ENCODE data around the gene ADA. TPM values are rescaled to one million over a fixed set of nuclear protein-coding genes. Genes with fewer than 3 reads are reported as not detected.
A peak's percentile ranks its signal among the peaks of the same experiment; 100 is the strongest.
"Not testable (repeated sequence)": the region's sequence is repeated elsewhere in the genome, so short reads cannot be mapped to it uniquely, and the experiment has no call there.

ADA gene
- total RNA-seq, 1 donor from 2014 or later: 72.3 TPM

DNA sequence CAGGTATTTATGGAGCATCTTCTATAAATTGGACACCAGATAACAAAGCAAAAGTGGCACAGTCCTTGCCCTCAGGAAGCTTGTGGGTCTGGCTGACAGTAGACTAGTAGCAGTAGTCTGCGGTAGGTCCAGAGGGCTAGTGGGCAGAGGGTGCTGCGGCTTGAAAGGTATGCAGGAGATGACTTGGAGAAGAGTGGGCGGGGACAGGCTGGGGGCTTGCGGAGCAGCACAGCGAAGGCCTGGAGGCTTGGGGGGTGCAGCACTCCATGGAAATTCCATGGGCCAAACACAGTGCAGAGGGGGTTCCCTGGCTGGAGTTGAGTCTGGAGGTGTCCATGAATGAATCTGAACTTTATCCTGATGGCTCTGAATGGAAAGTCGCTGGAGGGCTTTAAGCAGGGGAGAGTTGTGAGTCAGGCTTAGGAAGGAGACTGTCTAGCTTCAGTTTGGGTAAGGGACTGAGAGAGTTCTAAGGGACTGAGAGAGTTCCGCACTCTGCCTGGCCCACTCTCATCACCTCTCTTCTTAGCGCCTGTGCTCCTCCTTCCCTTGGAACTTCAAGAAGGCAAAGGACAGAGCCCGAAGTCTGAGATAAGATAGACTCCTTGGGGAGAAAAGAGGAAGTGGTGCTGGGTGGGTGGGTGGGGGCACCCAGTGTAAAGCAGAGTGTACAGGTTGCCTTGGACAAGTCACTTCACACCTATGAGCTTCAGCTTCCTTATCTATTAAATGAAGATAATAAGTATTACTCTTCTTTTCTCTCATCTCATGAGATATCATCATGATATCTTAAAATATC is 60.3 kb downstream of the ADA start:
- CTCF ChIA-PET: interaction anchor here (0.8 to 3.7 kb wide), 3 partner anchors 13 to 18 kb away, joined by 3 to 26 read pairs (median 21); no protein-coding TSS in a partner anchor
- Mint-ChIP-seq H3K27me3 (no peaks in the 10 kb centered on the region), H3K27ac (peak overlapping the region; percentile 89), H3K9me3 (no peaks in the 10 kb centered on the region), H3K36me3 (ENCODE audit: low read depth) (peaks cover 79% of the 10 kb centered on the region), H3K4me3 (peak overlapping the region; percentile 52), H3K4me1 (peaks cover 97% of the 10 kb centered on the region)
- TF ChIP-seq, protein P1, sequence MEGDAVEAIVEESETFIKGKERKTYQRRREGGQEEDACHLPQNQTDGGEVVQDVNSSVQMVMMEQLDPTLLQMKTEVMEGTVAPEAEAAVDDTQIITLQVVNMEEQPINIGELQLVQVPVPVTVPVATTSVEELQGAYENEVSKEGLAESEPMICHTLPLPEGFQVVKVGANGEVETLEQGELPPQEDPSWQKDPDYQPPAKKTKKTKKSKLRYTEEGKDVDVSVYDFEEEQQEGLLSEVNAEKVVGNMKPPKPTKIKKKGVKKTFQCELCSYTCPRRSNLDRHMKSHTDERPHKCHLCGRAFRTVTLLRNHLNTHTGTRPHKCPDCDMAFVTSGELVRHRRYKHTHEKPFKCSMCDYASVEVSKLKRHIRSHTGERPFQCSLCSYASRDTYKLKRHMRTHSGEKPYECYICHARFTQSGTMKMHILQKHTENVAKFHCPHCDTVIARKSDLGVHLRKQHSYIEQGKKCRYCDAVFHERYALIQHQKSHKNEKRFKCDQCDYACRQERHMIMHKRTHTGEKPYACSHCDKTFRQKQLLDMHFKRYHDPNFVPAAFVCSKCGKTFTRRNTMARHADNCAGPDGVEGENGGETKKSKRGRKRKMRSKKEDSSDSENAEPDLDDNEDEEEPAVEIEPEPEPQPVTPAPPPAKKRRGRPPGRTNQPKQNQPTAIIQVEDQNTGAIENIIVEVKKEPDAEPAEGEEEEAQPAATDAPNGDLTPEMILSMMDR (IDR thresholded peaks at IDR 0.05): no peak
- ATAC-seq (ENCODE audit: low read depth) (no peak), DNase-seq (no peak)
- POLR2A ChIA-PET: interaction anchor here (0.8 to 1.8 kb wide), 7 partner anchors 8 to 31 kb away, joined by 3 to 5 read pairs (median 4); partner anchors contain the start of gene PKIG
- intact Hi-C loops (cut with micrococcal nuclease): loop anchor here (1.0 kb wide), 1 partner anchor 9 kb away; no protein-coding TSS in a partner anchor

DNA sequence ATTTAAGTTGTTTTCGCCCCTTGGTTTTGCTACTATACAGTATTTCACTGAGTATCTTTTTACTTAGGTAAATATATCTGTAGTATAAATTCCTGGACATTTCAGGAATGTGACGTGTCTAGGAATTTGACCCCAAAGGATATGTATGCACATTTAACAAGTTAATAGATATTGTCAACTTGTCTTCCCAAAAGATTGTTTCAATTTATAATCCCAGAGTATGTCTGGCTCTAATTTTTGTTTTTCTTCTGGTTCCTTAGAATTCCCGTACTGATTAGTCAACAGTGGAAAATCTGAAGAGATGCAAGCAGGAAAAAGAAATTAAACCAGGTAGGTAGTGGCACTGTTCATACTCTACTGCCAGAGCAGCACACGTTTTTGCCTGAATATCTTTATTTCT is 62.0 kb downstream of the ADA start:
- POLR2A ChIA-PET: interaction anchor here (5.3 kb wide), 1 partner anchor 12 kb away, joined by 154 read pairs; no protein-coding TSS in a partner anchor
- intact Hi-C loops (cut with micrococcal nuclease): loop anchor here (5.0 kb wide), 1 partner anchor 907 kb away; no protein-coding TSS in a partner anchor
- Mint-ChIP-seq H3K4me1 (peaks cover 96% of the 10 kb centered on the region), H3K27me3 (no peaks in the 10 kb centered on the region), H3K27ac (peak overlapping the region; percentile 89), H3K4me3 (peak overlapping the region; percentile 24), H3K36me3 (ENCODE audit: low read depth) (peaks cover 79% of the 10 kb centered on the region), H3K9me3 (no peaks in the 10 kb centered on the region)
- ATAC-seq (ENCODE audit: low read depth) (no peak), DNase-seq (no peak)
- TF ChIP-seq, protein P1 (IDR thresholded peaks at IDR 0.05): no peak
- CTCF ChIA-PET: interaction anchor here (0.8 to 3.7 kb wide), 4 partner anchors 13 to 20 kb away, joined by 3 to 26 read pairs (median 12); no protein-coding TSS in a partner anchor

DNA sequence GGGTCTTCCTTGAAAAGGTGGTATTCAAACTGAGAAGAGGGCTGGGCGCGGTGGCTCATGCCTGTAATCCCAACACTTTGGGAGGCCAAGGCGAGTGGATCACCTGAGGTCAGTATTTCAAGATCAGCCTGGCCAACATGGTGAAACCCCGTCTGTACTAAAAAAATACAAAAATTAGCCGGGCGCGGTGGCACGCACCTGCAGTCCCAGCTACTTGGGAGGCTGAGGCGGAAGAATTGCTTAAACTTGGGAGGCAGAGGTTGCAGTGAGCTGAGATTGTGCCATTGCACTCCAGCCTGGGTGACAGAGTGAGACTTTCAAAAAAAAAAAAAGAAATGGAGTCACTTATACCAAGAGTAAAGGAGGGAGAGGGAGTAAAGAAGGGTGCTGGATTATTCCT is 63.2 kb downstream of the ADA start:
- intact Hi-C loops (cut with micrococcal nuclease): loop anchor here (5.0 kb wide), 1 partner anchor 906 kb away; no protein-coding TSS in a partner anchor
- Mint-ChIP-seq H3K4me1 (peaks cover 95% of the 10 kb centered on the region), H3K4me3 (peak overlapping the region; percentile 94), H3K36me3 (ENCODE audit: low read depth) (peaks cover 80% of the 10 kb centered on the region), H3K27ac (peak overlapping the region; percentile 96)
- ATAC-seq (ENCODE audit: low read depth); DNase-seq; H3K27me3 Mint-ChIP-seq; H3K9me3 Mint-ChIP-seq: not testable (repeated sequence)
- CTCF ChIA-PET: interaction anchor here (1.0 to 5.0 kb wide), 4 partner anchors 9 to 21 kb away, joined by 4 to 46 read pairs (median 21); no protein-coding TSS in a partner anchor
- POLR2A ChIA-PET: interaction anchor here (0.7 to 5.3 kb wide), 6 partner anchors 9 to 1000 kb away, joined by 3 to 154 read pairs (median 10); partner anchors contain the start of gene SERINC3

DNA sequence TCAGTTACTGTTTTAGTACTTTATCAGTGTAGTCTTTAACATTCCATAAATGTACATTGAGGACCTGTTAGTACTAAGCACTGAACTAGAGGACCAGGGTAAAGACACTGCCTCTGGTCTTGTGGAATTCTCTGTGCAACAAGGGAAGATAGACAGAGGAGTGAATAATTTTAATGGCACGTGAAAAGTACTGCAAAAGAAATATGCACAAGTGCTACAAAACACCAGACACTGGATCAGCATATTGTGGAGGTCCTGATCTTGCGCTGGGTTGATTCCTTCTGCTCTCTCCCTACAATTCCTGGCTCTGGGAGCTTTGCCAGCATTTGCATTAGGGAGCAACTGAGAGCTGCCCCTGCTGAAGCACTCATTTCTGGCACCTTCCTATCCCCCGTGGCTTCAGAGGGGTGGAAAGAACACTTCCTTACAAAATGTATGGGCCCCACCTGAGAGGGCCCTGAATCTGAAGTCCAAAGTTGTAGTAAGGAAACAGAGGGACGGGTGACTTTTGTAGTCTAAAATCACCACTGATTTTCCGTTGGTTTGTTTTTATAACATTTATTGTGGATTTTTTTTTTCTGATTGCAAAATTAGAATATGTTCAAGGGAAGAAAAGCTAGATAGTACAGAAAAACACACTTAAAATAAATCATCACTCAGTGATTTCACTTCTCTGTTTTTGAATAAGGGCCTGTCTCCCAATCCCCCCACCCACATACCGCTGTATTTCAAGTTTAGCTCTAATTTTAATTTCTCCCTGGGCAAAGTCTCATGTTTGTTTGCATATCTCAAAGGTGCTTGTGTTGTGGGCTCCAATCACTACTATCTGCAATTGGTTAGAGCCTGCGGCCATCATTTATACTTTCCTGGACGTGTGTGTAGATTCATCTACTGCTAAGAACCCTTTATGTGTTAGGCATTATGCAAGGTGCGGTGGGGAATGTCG is 64.2 kb downstream of the ADA start:
- peak overlapping the region; percentile 96 for H3K27ac Mint-ChIP-seq
- peaks cover 80% of the 10 kb centered on the region for H3K36me3 Mint-ChIP-seq (ENCODE audit: low read depth)
- H3K4me3 Mint-ChIP-seq: peak overlapping the region; percentile 94
- H3K27me3 Mint-ChIP-seq: no peaks in the 10 kb centered on the region
- intact Hi-C loops (cut with micrococcal nuclease): loop anchor here (2.0 to 5.0 kb wide), 4 partner anchors 59 to 905 kb away; partner anchors contain the start of gene OSER1
- DNase-seq (no peak), ATAC-seq (ENCODE audit: low read depth) (peak; percentile 1)
- ChIA-PET POLR2A (interaction anchor here (0.6 to 5.3 kb wide), 14 partner anchors 8 to 905 kb away, joined by 3 to 154 read pairs (median 14); partner anchors contain the start of genes ADA, SERINC3, STK4 and TTPAL), CTCF (interaction anchor here (0.7 to 5.0 kb wide), 7 partner anchors 8 to 22 kb away, joined by 3 to 46 read pairs (median 14); no protein-coding TSS in a partner anchor)
- H3K4me1 Mint-ChIP-seq: peaks cover 88% of the 10 kb centered on the region
- TF ChIP-seq, protein P1 (IDR thresholded peaks at IDR 0.05): no peak
- H3K9me3 Mint-ChIP-seq: no peaks in the 10 kb centered on the region
